ENCODE results near the gene FLOT1. TPM values are rescaled to one million over a fixed set of nuclear protein-coding genes. Genes with fewer than 3 reads are reported as not detected.
A peak's percentile ranks its signal among the peaks of the same experiment; 100 is the strongest.

Gene FLOT1
- total and polyA plus RNA-seq, 9 of the 15 experiments (the other 6 are each of a cell fraction or from before 2014, with no cell fraction given): 11.7 to 149 (median 118) TPM

DNA sequence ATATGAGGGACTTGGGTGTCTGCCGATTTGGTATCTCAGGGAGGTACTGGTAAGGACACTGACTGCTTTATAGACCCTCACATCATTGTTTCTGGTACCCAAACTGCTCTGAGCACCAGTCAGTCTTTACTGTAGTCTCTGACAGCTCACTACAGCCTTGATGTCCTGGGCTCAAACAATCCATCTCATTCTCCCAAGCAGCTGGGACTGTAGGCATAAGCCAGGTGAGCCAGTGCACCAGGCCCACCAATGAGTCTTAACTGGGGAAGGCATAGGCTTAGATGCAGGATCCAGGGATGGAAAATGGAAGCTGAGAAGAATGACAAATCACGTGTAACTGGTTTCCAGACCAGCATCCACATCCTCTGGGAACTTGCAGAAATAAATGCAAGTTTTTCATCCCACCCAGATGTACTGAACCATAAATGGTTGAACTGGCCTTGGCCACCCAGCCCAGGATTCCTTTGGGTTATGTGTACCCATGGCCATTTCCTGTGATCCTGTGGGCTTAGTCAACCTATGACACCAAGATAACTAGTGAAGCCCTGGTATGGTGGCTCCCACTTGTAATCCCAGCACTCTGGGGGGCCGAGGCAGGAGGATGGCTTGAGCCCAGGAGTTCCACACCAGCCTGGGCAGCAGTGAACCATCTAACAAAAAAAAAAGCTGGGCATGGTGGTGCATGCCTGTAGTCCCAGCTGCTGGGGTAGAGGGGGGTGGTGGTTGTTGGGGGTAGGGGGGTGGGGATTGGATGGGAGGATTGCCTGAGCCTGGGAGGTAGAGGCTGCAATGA lies 16.6 kb downstream of the FLOT1 start (continued):
- TF ChIP-seq, protein P1, sequence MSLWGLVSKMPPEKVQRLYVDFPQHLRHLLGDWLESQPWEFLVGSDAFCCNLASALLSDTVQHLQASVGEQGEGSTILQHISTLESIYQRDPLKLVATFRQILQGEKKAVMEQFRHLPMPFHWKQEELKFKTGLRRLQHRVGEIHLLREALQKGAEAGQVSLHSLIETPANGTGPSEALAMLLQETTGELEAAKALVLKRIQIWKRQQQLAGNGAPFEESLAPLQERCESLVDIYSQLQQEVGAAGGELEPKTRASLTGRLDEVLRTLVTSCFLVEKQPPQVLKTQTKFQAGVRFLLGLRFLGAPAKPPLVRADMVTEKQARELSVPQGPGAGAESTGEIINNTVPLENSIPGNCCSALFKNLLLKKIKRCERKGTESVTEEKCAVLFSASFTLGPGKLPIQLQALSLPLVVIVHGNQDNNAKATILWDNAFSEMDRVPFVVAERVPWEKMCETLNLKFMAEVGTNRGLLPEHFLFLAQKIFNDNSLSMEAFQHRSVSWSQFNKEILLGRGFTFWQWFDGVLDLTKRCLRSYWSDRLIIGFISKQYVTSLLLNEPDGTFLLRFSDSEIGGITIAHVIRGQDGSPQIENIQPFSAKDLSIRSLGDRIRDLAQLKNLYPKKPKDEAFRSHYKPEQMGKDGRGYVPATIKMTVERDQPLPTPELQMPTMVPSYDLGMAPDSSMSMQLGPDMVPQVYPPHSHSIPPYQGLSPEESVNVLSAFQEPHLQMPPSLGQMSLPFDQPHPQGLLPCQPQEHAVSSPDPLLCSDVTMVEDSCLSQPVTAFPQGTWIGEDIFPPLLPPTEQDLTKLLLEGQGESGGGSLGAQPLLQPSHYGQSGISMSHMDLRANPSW (CRISPR knock-in tag; IDR thresholded peaks at IDR 0.05): 0 out of 2 replicates have a peak, but pooled peaks have one; percentile 57
- TF ChIP-seq, protein P2, sequence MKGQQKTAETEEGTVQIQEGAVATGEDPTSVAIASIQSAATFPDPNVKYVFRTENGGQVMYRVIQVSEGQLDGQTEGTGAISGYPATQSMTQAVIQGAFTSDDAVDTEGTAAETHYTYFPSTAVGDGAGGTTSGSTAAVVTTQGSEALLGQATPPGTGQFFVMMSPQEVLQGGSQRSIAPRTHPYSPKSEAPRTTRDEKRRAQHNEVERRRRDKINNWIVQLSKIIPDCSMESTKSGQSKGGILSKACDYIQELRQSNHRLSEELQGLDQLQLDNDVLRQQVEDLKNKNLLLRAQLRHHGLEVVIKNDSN (CRISPR knock-in tag; IDR thresholded peaks at IDR 0.05): peak; percentile 36
- TF ChIP-seq, protein P3, sequence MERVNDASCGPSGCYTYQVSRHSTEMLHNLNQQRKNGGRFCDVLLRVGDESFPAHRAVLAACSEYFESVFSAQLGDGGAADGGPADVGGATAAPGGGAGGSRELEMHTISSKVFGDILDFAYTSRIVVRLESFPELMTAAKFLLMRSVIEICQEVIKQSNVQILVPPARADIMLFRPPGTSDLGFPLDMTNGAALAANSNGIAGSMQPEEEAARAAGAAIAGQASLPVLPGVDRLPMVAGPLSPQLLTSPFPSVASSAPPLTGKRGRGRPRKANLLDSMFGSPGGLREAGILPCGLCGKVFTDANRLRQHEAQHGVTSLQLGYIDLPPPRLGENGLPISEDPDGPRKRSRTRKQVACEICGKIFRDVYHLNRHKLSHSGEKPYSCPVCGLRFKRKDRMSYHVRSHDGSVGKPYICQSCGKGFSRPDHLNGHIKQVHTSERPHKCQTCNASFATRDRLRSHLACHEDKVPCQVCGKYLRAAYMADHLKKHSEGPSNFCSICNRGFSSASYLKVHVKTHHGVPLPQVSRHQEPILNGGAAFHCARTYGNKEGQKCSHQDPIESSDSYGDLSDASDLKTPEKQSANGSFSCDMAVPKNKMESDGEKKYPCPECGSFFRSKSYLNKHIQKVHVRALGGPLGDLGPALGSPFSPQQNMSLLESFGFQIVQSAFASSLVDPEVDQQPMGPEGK (CRISPR knock-in tag; IDR thresholded peaks at IDR 0.05; ENCODE audit: borderline replicate concordance): peak; percentile 52; the same call in 1 of the 2 replicates
- TF ChIP-seq ZNF124 (CRISPR knock-in tag; IDR thresholded peaks at IDR 0.05): no peak
- 0 out of 2 replicates have a peak, but pooled peaks have one; percentile 34 for TF ChIP-seq NR4A1 (CRISPR knock-in tag; IDR thresholded peaks at IDR 0.05)
- TF ChIP-seq NR4A1 (tag; IDR thresholded peaks at IDR 0.05): no peak
- no peak for TF ChIP-seq ZNF174 (CRISPR knock-in tag; IDR thresholded peaks at IDR 0.05)
- peak; percentile 95 for TF ChIP-seq OTX1 (CRISPR knock-in tag; IDR thresholded peaks at IDR 0.05)
- TF ChIP-seq, protein P4, sequence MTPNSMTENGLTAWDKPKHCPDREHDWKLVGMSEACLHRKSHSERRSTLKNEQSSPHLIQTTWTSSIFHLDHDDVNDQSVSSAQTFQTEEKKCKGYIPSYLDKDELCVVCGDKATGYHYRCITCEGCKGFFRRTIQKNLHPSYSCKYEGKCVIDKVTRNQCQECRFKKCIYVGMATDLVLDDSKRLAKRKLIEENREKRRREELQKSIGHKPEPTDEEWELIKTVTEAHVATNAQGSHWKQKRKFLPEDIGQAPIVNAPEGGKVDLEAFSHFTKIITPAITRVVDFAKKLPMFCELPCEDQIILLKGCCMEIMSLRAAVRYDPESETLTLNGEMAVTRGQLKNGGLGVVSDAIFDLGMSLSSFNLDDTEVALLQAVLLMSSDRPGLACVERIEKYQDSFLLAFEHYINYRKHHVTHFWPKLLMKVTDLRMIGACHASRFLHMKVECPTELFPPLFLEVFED (CRISPR knock-in tag; conservative IDR thresholded peaks at IDR 0.05): peak; percentile 97
- TF ChIP-seq ZNF551 (CRISPR knock-in tag; IDR thresholded peaks at IDR 0.05): peak; percentile 73
- peak; percentile 97 for TF ChIP-seq SUPT5H (IDR thresholded peaks at IDR 0.05)
- TF ChIP-seq HEY1 (CRISPR knock-in tag; IDR thresholded peaks at IDR 0.05; ENCODE audit: borderline replicate concordance): no peak
- TF ChIP-seq ZFX (CRISPR knock-in tag; IDR thresholded peaks at IDR 0.05): no peak
- TF ChIP-seq POLR2AphosphoS2 (IDR thresholded peaks at IDR 0.05; ENCODE audit: low read length): peak; percentile 99
- peak; percentile 95 for TF ChIP-seq SIRT6 (IDR thresholded peaks at IDR 0.05; ENCODE audit: low read depth, low read length)
- TF ChIP-seq RAD21 (CRISPR knock-in tag; conservative IDR thresholded peaks at IDR 0.05 in 1 of 2, IDR thresholded peaks at IDR 0.05 in 1 of 2): 0 out of 4 replicates have a peak, but pooled peaks of 1 of the 2 experiments have one; percentile 9
- TF ChIP-seq BCL6 (CRISPR knock-in tag; IDR thresholded peaks at IDR 0.05): 0 out of 2 replicates have a peak, but pooled peaks have one; percentile 13
- TF ChIP-seq ZNF764 (CRISPR knock-in tag; IDR thresholded peaks at IDR 0.05; ENCODE audit: low read depth): 0 out of 2 replicates have a peak, but pooled peaks have one; percentile 46
- TF ChIP-seq FOXK2 (conservative IDR thresholded peaks at IDR 0.05 in 1 of 2, IDR thresholded peaks at IDR 0.05 in 1 of 2; ENCODE audit: low read depth in 2 of 2): no peak
